OCI-M1 (cell line): ENCODE measurements around the gene SAMSN1.
A peak's percentile ranks its signal among the peaks of the same experiment; 100 is the strongest.
"Not testable (repeated sequence)": the region's sequence is repeated elsewhere in the genome, so short reads cannot be mapped to it uniquely, and the experiment has no call there.

Experiments used
- DNase-seq: peaks from one replicate; lab custom pipeline; 2025; lab: John Stamatoyannopoulos, UW

SAMSN1 gene

GRCh38 chr21:14566894-14567293 lies 20.8 kb upstream of the SAMSN1 start:
- DNase-seq = no peak

GRCh38 chr21:14562959-14563358 lies 16.8 kb upstream of the SAMSN1 start:
- DNase-seq = no peak

- DNase-seq = no peak
Measured at GRCh38 chr21:14560555-14560954, 14.4 kb upstream of the SAMSN1 start.

- no peak for DNase-seq
Measured at GRCh38 chr21:14560139-14560538, 14.0 kb upstream of the SAMSN1 start.

GRCh38 chr21:14559102-14559501 lies 13.0 kb upstream of the SAMSN1 start:
- no peak for DNase-seq

GRCh38 chr21:14557413-14557812 lies 11.3 kb upstream of the SAMSN1 start:
- no peak for DNase-seq

- DNase-seq = peak; percentile 47
Measured at GRCh38 chr21:14554948-14555347, 8.8 kb upstream of the SAMSN1 start.

GRCh38 chr21:14553422-14553821 lies 7.3 kb upstream of the SAMSN1 start:
- no peak for DNase-seq

- DNase-seq = no peak
Measured at GRCh38 chr21:14551741-14552140, 5.6 kb upstream of the SAMSN1 start.

GRCh38 chr21:14550135-14550534 lies 4.0 kb upstream of the SAMSN1 start:
- DNase-seq = peak; percentile 44

- peak; percentile 72 for DNase-seq
Measured at GRCh38 chr21:14548779-14549178, 2.7 kb upstream of the SAMSN1 start.

- DNase-seq = peak; percentile 46
Measured at GRCh38 chr21:14547834-14548513, 1.9 kb upstream of the SAMSN1 start.

GRCh38 chr21:14546719-14547118 lies 604 bp upstream of the SAMSN1 start:
- not testable (repeated sequence) for DNase-seq

- DNase-seq = peak; percentile 57
Measured at GRCh38 chr21:14543983-14544382, 2.1 kb downstream of the SAMSN1 start.

- DNase-seq = peak; percentile 68
Measured at GRCh38 chr21:14542638-14543037, 3.5 kb downstream of the SAMSN1 start.

GRCh38 chr21:14541841-14542490 lies 4.1 kb downstream of the SAMSN1 start:
- DNase-seq = peak; percentile 61

GRCh38 chr21:14538483-14538882 lies 7.6 kb downstream of the SAMSN1 start:
- DNase-seq = no peak

GRCh38 chr21:14536929-14537328 lies 9.2 kb downstream of the SAMSN1 start:
- DNase-seq = no peak

- no peak for DNase-seq
Measured at GRCh38 chr21:14535702-14536101, 10.4 kb downstream of the SAMSN1 start.

GRCh38 chr21:14533499-14534428 lies 12.4 kb downstream of the SAMSN1 start:
- DNase-seq = peak; percentile 65

- DNase-seq = peak; percentile 54
Measured at GRCh38 chr21:14531757-14532316, 14.3 kb downstream of the SAMSN1 start.

GRCh38 chr21:14530592-14530991 lies 15.5 kb downstream of the SAMSN1 start:
- peak; percentile 45 for DNase-seq
